Stimulated activated CD4-positive, alpha-beta T cell treated with anti-CD3 and anti-CD28 coated beads, Interleukin-2, amount 100 ng/mL, for 24 hours (primary cell): ENCODE data around the gene ARCN1.

Experiments
- DNase-seq, 2 donors: peaks; one replicate each; pipeline ENCODE4 v3.0.0-alpha.2; 2020

ARCN1 gene

GRCh38 chr11:118641397-118642019 lies 69.3 kb downstream of the ARCN1 start:
- DNase-seq = no peak

- no peak for DNase-seq
Measured at GRCh38 chr11:118643142-118643994, 71.2 kb downstream of the ARCN1 start.

DNA sequence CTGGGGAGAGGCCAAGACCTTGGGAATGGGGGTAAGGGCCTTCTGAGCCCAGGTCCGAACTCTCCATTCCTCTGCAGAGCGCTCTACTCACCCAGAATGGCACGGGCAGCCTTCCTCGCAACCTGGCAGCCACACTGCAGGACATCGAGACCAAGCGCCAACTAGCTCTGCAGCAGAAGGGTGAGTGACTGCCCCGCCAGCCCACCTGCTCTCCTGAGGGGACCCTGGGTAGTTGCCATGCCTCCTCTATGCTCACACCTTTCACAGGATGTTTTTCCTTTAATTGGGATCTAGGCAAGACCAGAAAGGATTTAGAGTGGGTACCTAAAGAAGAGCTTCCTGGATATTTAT lies 71.8 kb downstream of the ARCN1 start:
- no peak for DNase-seq

DNA sequence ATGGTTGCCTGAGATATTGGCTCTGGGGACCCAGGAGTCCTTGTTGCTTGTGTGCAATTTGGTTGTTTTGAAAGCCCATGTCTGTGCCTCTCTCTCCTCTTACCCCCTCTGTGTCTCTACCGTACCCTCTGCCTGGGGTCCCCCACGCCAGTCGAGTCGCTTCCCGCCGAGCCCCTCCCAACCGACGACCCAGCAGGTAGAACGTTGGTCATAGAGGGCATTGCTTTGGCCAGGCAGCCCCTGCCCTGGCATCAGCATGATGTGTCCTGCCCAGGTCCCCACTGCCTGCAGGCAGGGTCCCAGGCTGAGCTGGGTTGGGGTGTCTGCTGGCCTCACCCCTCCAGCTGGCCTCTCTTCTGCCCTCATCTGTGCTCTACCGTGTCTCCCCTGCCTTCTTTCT lies 72.3 kb downstream of the ARCN1 start:
- no peak for DNase-seq

- DNase-seq = no peak
Measured at GRCh38 chr11:118645066-118645715, 73.0 kb downstream of the ARCN1 start.

DNA sequence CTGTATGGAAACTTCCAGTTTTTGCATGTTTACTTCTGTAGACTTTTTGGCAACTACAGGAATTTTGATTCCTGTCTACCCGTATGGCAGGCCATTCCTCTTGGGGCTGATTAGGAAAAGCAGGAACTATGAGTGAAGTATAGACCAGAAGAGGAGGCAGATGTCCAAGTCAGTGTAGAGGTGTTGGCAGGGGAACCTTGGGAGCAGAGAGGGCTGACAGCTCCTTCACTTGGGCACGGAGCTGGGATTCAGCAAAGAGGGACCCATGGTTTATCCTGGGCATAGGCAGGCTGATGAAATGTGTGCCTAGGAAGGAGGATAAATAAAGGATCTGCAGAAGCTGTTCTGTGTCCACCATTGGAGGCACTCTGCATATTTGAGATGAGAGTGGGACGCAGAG lies 74.2 kb downstream of the ARCN1 start:
- DNase-seq = no peak

- DNase-seq = no peak
Measured at GRCh38 chr11:118648291-118648690, 76.1 kb downstream of the ARCN1 start.

- DNase-seq = no peak
Measured at GRCh38 chr11:118649941-118650340, 77.7 kb downstream of the ARCN1 start.

- no peak for DNase-seq
Measured at GRCh38 chr11:118650366-118650765, 78.2 kb downstream of the ARCN1 start.

DNA sequence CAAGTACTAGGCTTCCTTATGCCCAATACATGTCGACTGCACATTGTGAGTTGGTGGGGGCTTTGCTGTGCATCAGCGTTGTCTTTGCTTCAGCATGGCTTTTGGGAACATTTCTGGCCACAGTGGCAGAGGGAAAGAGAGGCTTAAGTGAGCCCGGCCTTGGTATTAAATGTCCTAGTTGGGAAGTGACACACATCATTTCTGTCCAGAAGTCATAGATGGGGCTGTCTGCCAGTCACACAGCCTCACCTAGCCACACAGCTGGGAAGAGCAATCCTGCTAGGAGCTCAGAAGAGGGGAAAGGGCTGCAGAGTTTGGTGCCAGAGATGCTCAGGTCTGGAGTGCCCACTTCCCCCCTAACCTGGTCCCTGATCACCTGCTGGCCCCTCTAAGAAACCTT lies 79.6 kb downstream of the ARCN1 start:
- no peak for DNase-seq
